ENCODE data around the gene SH3RF3. TPM values are rescaled to one million over a fixed set of nuclear protein-coding genes. Genes with fewer than 3 reads are reported as not detected.

Gene SH3RF3
- total RNA-seq, 1 experiment from 2014 or later: 4.9 TPM

DNA sequence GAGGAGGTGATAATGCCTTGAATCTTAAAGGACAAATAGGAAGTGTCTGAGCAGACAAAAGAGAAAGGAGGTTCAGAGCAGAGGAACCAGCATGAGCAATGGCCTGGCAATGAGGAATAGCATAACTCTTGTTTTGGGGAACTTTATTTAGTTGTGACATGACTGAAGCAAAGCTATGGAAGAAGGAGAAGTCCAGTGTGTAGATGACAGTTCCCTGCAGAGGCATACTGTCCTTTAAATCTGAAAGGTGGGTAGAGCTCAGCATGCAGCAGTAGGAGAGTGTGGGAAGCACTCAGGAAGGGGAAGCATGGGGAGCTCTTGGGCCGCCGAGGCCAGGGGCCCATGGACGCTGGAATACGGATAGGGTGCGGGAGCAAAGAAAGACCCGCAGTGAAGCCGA lies 311.0 kb downstream of the SH3RF3 start:
- DNase-seq (ENCODE audit: low read depth, low spot score): no peak
- Histone ChIP-seq H3K9me3 (ENCODE audit: control insufficient read depth, insufficient read depth, low read depth, low read length) (peaks cover 34% of the 10 kb centered on the region), H3K4me3 (ENCODE audit: low read depth in 2 of 2, low read length in 2 of 2) (no peak overlapping the region), H3K4me1 (ENCODE audit: control insufficient read depth, insufficient read depth, low read length) (no peaks in the 10 kb centered on the region), H3K27me3 (ENCODE audit: control insufficient read depth, insufficient read depth, low read length) (no peaks in the 10 kb centered on the region), H3K36me3 (ENCODE audit: control insufficient read depth, insufficient read depth, low read length) (no peaks in the 10 kb centered on the region), H3K27ac (ENCODE audit: low read length) (no peak overlapping the region)
- TF ChIP-seq TCF7L2 (IDR thresholded peaks at IDR 0.05; ENCODE audit: low read depth, low read length): no peak
- no peak for TF ChIP-seq POLR2AphosphoS5 (IDR thresholded peaks at IDR 0.05; ENCODE audit: low read depth, low read length)
- TF ChIP-seq REST (IDR thresholded peaks at IDR 0.05; ENCODE audit: insufficient read depth in 1 of 2, low read depth in 2 of 2, low read length in 1 of 2): no peak
- TF ChIP-seq SIN3A (IDR thresholded peaks at IDR 0.05; ENCODE audit: borderline replicate concordance, insufficient read depth, low read depth, low read length): no peak
- TF ChIP-seq, protein P1, sequence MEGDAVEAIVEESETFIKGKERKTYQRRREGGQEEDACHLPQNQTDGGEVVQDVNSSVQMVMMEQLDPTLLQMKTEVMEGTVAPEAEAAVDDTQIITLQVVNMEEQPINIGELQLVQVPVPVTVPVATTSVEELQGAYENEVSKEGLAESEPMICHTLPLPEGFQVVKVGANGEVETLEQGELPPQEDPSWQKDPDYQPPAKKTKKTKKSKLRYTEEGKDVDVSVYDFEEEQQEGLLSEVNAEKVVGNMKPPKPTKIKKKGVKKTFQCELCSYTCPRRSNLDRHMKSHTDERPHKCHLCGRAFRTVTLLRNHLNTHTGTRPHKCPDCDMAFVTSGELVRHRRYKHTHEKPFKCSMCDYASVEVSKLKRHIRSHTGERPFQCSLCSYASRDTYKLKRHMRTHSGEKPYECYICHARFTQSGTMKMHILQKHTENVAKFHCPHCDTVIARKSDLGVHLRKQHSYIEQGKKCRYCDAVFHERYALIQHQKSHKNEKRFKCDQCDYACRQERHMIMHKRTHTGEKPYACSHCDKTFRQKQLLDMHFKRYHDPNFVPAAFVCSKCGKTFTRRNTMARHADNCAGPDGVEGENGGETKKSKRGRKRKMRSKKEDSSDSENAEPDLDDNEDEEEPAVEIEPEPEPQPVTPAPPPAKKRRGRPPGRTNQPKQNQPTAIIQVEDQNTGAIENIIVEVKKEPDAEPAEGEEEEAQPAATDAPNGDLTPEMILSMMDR (IDR thresholded peaks at IDR 0.05): no peak
- ATAC-seq: no peak
- in situ Hi-C loops (cut with HindIII; ENCODE audit: low pct_unique_long_range_greater_than_20kb, low sequenced_read_pairs) (no loop called here), intact Hi-C loops (cut with micrococcal nuclease; ENCODE audit: unreplicated experiment) (no loop called here)
- no TSS peak for BruUV-seq (replicated peaks)
- ChIA-PET POLR2A (no interaction called here), CTCF (no interaction called here)

DNA sequence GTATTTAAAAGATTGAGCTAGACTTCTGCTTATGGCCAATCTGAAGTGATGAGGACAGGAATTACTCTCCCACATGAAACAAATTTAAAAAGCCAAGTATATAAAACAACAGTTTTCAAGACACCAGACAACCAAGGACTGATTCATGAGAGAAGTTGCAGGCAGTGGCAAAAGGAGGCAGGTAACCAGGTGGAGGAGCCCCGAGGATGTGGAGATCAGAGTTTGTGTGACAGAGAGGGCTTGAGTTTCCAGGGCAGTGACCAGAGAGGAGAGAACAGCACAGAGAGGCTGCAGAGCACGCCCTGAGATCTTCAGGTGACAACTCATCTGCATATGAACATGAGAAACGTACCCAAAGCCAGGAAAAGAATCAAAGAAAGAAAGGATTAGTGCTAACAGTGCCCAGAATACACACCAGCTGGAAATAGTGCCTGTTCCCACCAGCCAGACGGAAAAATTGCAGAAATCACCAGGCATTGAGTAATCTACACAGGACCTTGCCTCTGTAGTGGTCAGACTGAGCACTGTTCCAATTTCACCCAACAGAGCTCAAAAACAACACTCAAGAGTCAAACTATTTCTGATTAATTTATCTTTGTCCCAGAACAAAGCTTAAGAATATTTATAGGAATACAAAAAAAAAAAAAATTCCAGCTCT lies 311.6 kb downstream of the SH3RF3 start:
- CTCF ChIA-PET: no interaction called here
- intact Hi-C loops (cut with micrococcal nuclease; ENCODE audit: unreplicated experiment) (no loop called here), in situ Hi-C loops (cut with HindIII; ENCODE audit: low pct_unique_long_range_greater_than_20kb, low sequenced_read_pairs) (no loop called here)
- no peaks in the 10 kb centered on the region for H3K36me3 ChIP-seq (ENCODE audit: control insufficient read depth, insufficient read depth, low read length)
- no peaks in the 10 kb centered on the region for H3K4me1 ChIP-seq (ENCODE audit: control insufficient read depth, insufficient read depth, low read length)
- no peak overlapping the region for H3K27ac ChIP-seq (ENCODE audit: low read length)
- no TSS peak for BruUV-seq (replicated peaks)
- POLR2A ChIA-PET: no interaction called here
- peaks cover 36% of the 10 kb centered on the region for H3K9me3 ChIP-seq (ENCODE audit: control insufficient read depth, insufficient read depth, low read depth, low read length)
- no peak overlapping the region for H3K4me3 ChIP-seq (ENCODE audit: low read depth in 2 of 2, low read length in 2 of 2)
- DNase-seq (ENCODE audit: low read depth, low spot score) (no peak), ATAC-seq (no peak)
- H3K27me3 ChIP-seq (ENCODE audit: control insufficient read depth, insufficient read depth, low read length): no peaks in the 10 kb centered on the region
- TF ChIP-seq TCF7L2 (IDR thresholded peaks at IDR 0.05; ENCODE audit: low read depth, low read length) (no peak), REST (IDR thresholded peaks at IDR 0.05; ENCODE audit: insufficient read depth in 1 of 2, low read depth in 2 of 2, low read length in 1 of 2) (no peak), SIN3A (IDR thresholded peaks at IDR 0.05; ENCODE audit: borderline replicate concordance, insufficient read depth, low read depth, low read length) (no peak), POLR2AphosphoS5 (IDR thresholded peaks at IDR 0.05; ENCODE audit: low read depth, low read length) (no peak)
- TF ChIP-seq, protein P1 (IDR thresholded peaks at IDR 0.05): no peak

Measured in Panc1 (cell line).